ENCODE data around the gene DPM1.
A peak's percentile ranks its signal among the peaks of the same experiment; 100 is the strongest.

GRCh38 chr20:50980851-50981713 lies 22.8 kb upstream of the DPM1 start:
- peak; percentile 84 to 88 for TF ChIP-seq CTCF (IDR thresholded peaks at IDR 0.05; ENCODE audit: extremely low read depth in 1 of 2, insufficient read depth in 1 of 2, low read depth in 1 of 2, low read length in 2 of 2)
- TF ChIP-seq POLR2AphosphoS5 (IDR thresholded peaks at IDR 0.05; ENCODE audit: insufficient read depth, low read depth, low read length): no peak
- no peak for TF ChIP-seq POLR2A (IDR thresholded peaks at IDR 0.05; ENCODE audit: low read depth, low read length)
- TF ChIP-seq EZH2 (IDR thresholded peaks at IDR 0.05; ENCODE audit: borderline replicate concordance, low read depth, low read length, severe bottlenecking): no peak
